ENCODE measurements around the gene IL17A. TPM values are rescaled to one million over a fixed set of nuclear protein-coding genes. Genes with fewer than 3 reads are reported as not detected.

Gene IL17A
- total RNA-seq, 1 experiment from 2014 or later, result not detected

- Histone ChIP-seq H3K4me1 (ENCODE audit: insufficient read depth, low read length) (no peaks in the 10 kb centered on the region), H3K9me2 (replicated peaks; ENCODE audit: low read length) (no peaks in the 10 kb centered on the region), H3K79me2 (ENCODE audit: low read length) (no peaks in the 10 kb centered on the region), H3K36me3 (ENCODE audit: low read depth, low read length) (no peaks in the 10 kb centered on the region), H3K4me3 (ENCODE audit: low read length) (no peak overlapping the region), H4K20me1 (ENCODE audit: low read length) (no peaks in the 10 kb centered on the region), H3K4me2 (ENCODE audit: low read length) (no peak overlapping the region), H3K9me3 (ENCODE audit: low read length) (no peaks in the 10 kb centered on the region), H2AFZ (ENCODE audit: low read length) (no peak overlapping the region), H3F3A (ENCODE audit: low read length, unreplicated experiment) (no peaks in the 10 kb centered on the region), H3K27ac (ENCODE audit: low read length) (no peak overlapping the region), H3K27me3 (ENCODE audit: low read length) (0 out of 2 replicates have a peak, but pooled peaks cover 4% of the 10 kb centered on the region), H3K9ac (ENCODE audit: low read length) (no peak overlapping the region)
- no TSS peak for BruUV-seq (replicated peaks)
- ChIA-PET POLR2A (ENCODE audit: unreplicated experiment) (no interaction called here), CTCF (no interaction called here)
- no peak for DNase-seq
- intact Hi-C loops (cut with micrococcal nuclease), result no loop called here
- TF ChIP-seq CTCF (conservative IDR thresholded peaks at IDR 0.05; ENCODE audit: low read depth, low read length) (no peak), EZH2 (IDR thresholded peaks at IDR 0.05; ENCODE audit: low read length, unreplicated experiment) (no peak), EZH2phosphoT487 (IDR thresholded peaks at IDR 0.05; ENCODE audit: borderline replicate concordance, low read length) (no peak)
- ATAC-seq, result no peak
Observed at GRCh38 chr6:52176550-52176949, 9.6 kb upstream of the IL17A start.

- CTCF ChIA-PET, result no interaction called here
- Histone ChIP-seq H3K79me2 (ENCODE audit: low read length) (no peaks in the 10 kb centered on the region), H3K27me3 (ENCODE audit: low read length) (0 out of 2 replicates have a peak, but pooled peaks cover 4% of the 10 kb centered on the region), H3K9ac (ENCODE audit: low read length) (no peak overlapping the region), H2AFZ (ENCODE audit: low read length) (no peak overlapping the region), H3F3A (ENCODE audit: low read length, unreplicated experiment) (no peaks in the 10 kb centered on the region), H4K20me1 (ENCODE audit: low read length) (no peaks in the 10 kb centered on the region), H3K9me2 (replicated peaks; ENCODE audit: low read length) (no peaks in the 10 kb centered on the region), H3K36me3 (ENCODE audit: low read depth, low read length) (no peaks in the 10 kb centered on the region), H3K4me1 (ENCODE audit: insufficient read depth, low read length) (no peaks in the 10 kb centered on the region), H3K9me3 (ENCODE audit: low read length) (no peaks in the 10 kb centered on the region), H3K27ac (ENCODE audit: low read length) (no peak overlapping the region), H3K4me3 (ENCODE audit: low read length) (no peak overlapping the region), H3K4me2 (ENCODE audit: low read length) (no peak overlapping the region)
- no peak for TF ChIP-seq CTCF (conservative IDR thresholded peaks at IDR 0.05; ENCODE audit: low read depth, low read length)
- TF ChIP-seq EZH2 (IDR thresholded peaks at IDR 0.05; ENCODE audit: low read length, unreplicated experiment), result no peak
- no peak for TF ChIP-seq EZH2phosphoT487 (IDR thresholded peaks at IDR 0.05; ENCODE audit: borderline replicate concordance, low read length)
- intact Hi-C loops (cut with micrococcal nuclease), result no loop called here
- POLR2A ChIA-PET (ENCODE audit: unreplicated experiment), result no interaction called here
- DNase-seq (no peak), ATAC-seq (no peak)
- BruUV-seq (replicated peaks), result no TSS peak
Observed at GRCh38 chr6:52177961-52178360, 8.2 kb upstream of the IL17A start.

GRCh38 chr6:52180787-52181558, 5.2 kb upstream of the IL17A start:
- no TSS peak for BruUV-seq (replicated peaks)
- TF ChIP-seq EZH2 (IDR thresholded peaks at IDR 0.05; ENCODE audit: low read length, unreplicated experiment) (no peak), EZH2phosphoT487 (IDR thresholded peaks at IDR 0.05; ENCODE audit: borderline replicate concordance, low read length) (no peak), CTCF (conservative IDR thresholded peaks at IDR 0.05; ENCODE audit: low read depth, low read length) (no peak)
- no peaks in the 10 kb centered on the region for H3K9me2 ChIP-seq (replicated peaks; ENCODE audit: low read length)

More at GRCh38 chr6:52180787-52181558, 5.2 kb upstream of the IL17A start:
- Histone ChIP-seq H3K4me3 (ENCODE audit: low read length) (no peak overlapping the region), H3F3A (ENCODE audit: low read length, unreplicated experiment) (no peaks in the 10 kb centered on the region), H3K36me3 (ENCODE audit: low read depth, low read length) (no peaks in the 10 kb centered on the region), H3K9ac (ENCODE audit: low read length) (no peak overlapping the region), H3K4me1 (ENCODE audit: insufficient read depth, low read length) (no peaks in the 10 kb centered on the region), H3K27me3 (ENCODE audit: low read length) (peaks cover 12% of the 10 kb centered on the region; the same call in 1 of the 2 replicates), H3K27ac (ENCODE audit: low read length) (no peak overlapping the region), H4K20me1 (ENCODE audit: low read length) (no peaks in the 10 kb centered on the region), H3K4me2 (ENCODE audit: low read length) (no peak overlapping the region), H3K79me2 (ENCODE audit: low read length) (no peaks in the 10 kb centered on the region), H2AFZ (ENCODE audit: low read length) (no peak overlapping the region), H3K9me3 (ENCODE audit: low read length) (no peaks in the 10 kb centered on the region)
- ATAC-seq (no peak), DNase-seq (no peak)
- ChIA-PET CTCF (no interaction called here), POLR2A (ENCODE audit: unreplicated experiment) (no interaction called here)
- intact Hi-C loops (cut with micrococcal nuclease), result no loop called here

Data from PC-3 (cell line).